Endothelial cell of umbilical vein (primary cell): Measurements from ENCODE around the gene NUDT17.

Source experiments
- EZH2 ChIP-seq: IDR thresholded peaks from 2 replicates; pipeline ENCODE4 v1.6.1; 2012; ENCODE audit warnings: borderline replicate concordance, low read depth, mild to moderate bottlenecking, moderate library complexity, low read length, inconsistent platforms; ENCODE audit not compliant: severe bottlenecking
- FOS ChIP-seq: IDR thresholded peaks from 2 replicates; pipeline ENCODE4 v1.6.1; 2011; ENCODE audit warnings: mild to moderate bottlenecking, low read length, moderate library complexity, borderline replicate concordance; ENCODE audit not compliant: insufficient read depth
- GATA2 ChIP-seq: IDR thresholded peaks from 2 replicates; pipeline ENCODE4 v1.7.0; 2011; ENCODE audit warnings: low read depth, mild to moderate bottlenecking, moderate library complexity, mixed read lengths, low read length; ENCODE audit not compliant: insufficient read length, insufficient read depth
- JUN ChIP-seq: IDR thresholded peaks from 2 replicates; pipeline ENCODE4 v1.6.1; 2011; ENCODE audit warnings: borderline replicate concordance, low read depth; ENCODE audit not compliant: insufficient read length, insufficient read depth
- MYC ChIP-seq: IDR thresholded peaks from one replicate; pipeline ENCODE4 v1.6.1; 2011; ENCODE audit warnings: mild to moderate bottlenecking, low read depth, low read length
- POLR2A ChIP-seq: IDR thresholded peaks from 2 replicates; pipeline ENCODE4 v1.6.1; 2012; ENCODE audit warnings: low read depth, mild to moderate bottlenecking, control low read depth, low read length
- POLR2AphosphoS5 ChIP-seq: IDR thresholded peaks from 2 replicates; pipeline ENCODE4 v1.6.1; 2012; ENCODE audit warnings: low read depth, mild to moderate bottlenecking, control low read depth, low read length, moderate library complexity; ENCODE audit not compliant: insufficient read depth
- TF ChIP-seq, protein P1 (sequence below), 2 donors: IDR thresholded peaks; 1 replicate in 1 of 2; 2 replicates in 1 of 2; pipeline ENCODE4 v1.5.1; 2011; ENCODE audit warnings: low read length in 2 of 2, mild to moderate bottlenecking in 2 of 2, moderate library complexity in 2 of 2, control low read depth in 1 of 2, inconsistent platforms in 1 of 2, low read depth in 1 of 2; ENCODE audit not compliant: insufficient read depth in 1 of 2; ENCODE audit errors: extremely low read depth in 1 of 2
- TF ChIP-seq, protein P2 (sequence below): IDR thresholded peaks from 2 replicates; pipeline ENCODE4 v1.6.1; 2011; ENCODE audit not compliant: insufficient read depth, insufficient read length

DNA sequence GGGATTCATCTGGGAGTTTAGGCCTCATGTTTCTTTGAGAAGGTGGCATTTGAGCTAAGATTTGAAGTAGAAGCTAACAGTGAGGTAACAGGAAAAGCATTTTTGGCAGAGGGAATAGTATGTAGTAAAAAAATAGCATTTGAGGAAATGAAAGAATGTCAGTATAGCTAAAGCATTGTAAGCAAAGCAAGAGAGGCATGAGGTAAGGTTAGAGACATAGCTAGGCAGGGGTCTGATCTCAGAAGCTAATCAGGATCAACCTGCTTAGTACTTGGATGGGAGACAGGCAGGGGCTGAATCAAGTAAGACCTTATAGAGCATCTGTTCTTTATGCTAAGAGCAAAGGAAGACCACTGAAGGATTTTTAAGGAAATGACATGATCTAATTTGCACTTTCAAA, 17.5 kb upstream of the NUDT17 start:
- no peak for TF ChIP-seq POLR2A
- TF ChIP-seq, protein P1, sequence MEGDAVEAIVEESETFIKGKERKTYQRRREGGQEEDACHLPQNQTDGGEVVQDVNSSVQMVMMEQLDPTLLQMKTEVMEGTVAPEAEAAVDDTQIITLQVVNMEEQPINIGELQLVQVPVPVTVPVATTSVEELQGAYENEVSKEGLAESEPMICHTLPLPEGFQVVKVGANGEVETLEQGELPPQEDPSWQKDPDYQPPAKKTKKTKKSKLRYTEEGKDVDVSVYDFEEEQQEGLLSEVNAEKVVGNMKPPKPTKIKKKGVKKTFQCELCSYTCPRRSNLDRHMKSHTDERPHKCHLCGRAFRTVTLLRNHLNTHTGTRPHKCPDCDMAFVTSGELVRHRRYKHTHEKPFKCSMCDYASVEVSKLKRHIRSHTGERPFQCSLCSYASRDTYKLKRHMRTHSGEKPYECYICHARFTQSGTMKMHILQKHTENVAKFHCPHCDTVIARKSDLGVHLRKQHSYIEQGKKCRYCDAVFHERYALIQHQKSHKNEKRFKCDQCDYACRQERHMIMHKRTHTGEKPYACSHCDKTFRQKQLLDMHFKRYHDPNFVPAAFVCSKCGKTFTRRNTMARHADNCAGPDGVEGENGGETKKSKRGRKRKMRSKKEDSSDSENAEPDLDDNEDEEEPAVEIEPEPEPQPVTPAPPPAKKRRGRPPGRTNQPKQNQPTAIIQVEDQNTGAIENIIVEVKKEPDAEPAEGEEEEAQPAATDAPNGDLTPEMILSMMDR (IDR thresholded peaks at IDR 0.05; ENCODE audit: extremely low read depth in 1 of 2, insufficient read depth in 1 of 2, low read depth in 1 of 2, low read length in 2 of 2): no peak
- TF ChIP-seq, protein P2, sequence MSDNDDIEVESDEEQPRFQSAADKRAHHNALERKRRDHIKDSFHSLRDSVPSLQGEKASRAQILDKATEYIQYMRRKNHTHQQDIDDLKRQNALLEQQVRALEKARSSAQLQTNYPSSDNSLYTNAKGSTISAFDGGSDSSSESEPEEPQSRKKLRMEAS: no peak
- no peak for TF ChIP-seq POLR2AphosphoS5
- peak; percentile 3 for TF ChIP-seq JUN
- TF ChIP-seq GATA2: no peak
- no peak for TF ChIP-seq EZH2
- no peak for TF ChIP-seq FOS
- TF ChIP-seq MYC: no peak
